ENCODE results near the gene SERPINB2.

GRCh38 chr18:63907664-63908063 is 20.2 kb downstream of the SERPINB2 start, which contains the start of gene SERPINB10:
- TF ChIP-seq EZH2phosphoT487 (IDR thresholded peaks at IDR 0.05; ENCODE audit: low read depth), result no peak
- TF ChIP-seq, protein P1, sequence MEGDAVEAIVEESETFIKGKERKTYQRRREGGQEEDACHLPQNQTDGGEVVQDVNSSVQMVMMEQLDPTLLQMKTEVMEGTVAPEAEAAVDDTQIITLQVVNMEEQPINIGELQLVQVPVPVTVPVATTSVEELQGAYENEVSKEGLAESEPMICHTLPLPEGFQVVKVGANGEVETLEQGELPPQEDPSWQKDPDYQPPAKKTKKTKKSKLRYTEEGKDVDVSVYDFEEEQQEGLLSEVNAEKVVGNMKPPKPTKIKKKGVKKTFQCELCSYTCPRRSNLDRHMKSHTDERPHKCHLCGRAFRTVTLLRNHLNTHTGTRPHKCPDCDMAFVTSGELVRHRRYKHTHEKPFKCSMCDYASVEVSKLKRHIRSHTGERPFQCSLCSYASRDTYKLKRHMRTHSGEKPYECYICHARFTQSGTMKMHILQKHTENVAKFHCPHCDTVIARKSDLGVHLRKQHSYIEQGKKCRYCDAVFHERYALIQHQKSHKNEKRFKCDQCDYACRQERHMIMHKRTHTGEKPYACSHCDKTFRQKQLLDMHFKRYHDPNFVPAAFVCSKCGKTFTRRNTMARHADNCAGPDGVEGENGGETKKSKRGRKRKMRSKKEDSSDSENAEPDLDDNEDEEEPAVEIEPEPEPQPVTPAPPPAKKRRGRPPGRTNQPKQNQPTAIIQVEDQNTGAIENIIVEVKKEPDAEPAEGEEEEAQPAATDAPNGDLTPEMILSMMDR (IDR thresholded peaks at IDR 0.05; ENCODE audit: low read depth, low read length), result no peak
